Stimulated activated naive CD8-positive, alpha-beta T cell treated with anti-CD3 and anti-CD28 coated beads, Interleukin-15, Interleukin-2, amounts not matched to agents 100 U/mL and 50 U/mL, for 24 hours (primary cell): ENCODE data around the gene OR5AU1.

ENCODE experiments used
- ATAC-seq: fragments of 150-1000 bp; cut with Tn5 transposase; one replicate; pipeline ENCODE4 v1.10.0; 2021
- DNase-seq: peaks from one replicate; pipeline ENCODE4 v3.0.0; 2021

Gene OR5AU1

DNA sequence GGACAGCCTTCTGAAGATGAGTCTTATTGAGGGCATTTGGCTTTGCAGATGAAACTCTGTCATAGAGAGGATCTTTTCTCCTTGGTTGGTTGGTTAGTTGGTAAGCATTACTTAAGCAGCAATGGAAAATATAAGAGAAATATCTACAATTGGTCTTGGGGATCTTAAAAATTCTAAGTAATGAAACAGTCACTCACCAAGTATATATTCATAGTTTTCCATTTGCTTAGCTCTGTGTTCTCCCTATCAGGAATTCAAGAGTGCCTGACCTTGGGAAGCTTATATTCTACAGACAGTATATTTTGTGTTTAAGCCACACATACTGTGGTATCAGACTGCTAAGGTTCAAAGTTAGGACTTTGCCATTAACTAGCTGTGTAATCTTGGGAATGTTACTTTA lies at the start of gene OR5AU1:
Gene OR5AU1, minus strand, starts transcription at position 101 of the 400 bp plus-strand sequence. CDS start 191 bp downstream, outside the sequence.
- ATAC-seq, result no peak
- DNase-seq, result no peak

DNA sequence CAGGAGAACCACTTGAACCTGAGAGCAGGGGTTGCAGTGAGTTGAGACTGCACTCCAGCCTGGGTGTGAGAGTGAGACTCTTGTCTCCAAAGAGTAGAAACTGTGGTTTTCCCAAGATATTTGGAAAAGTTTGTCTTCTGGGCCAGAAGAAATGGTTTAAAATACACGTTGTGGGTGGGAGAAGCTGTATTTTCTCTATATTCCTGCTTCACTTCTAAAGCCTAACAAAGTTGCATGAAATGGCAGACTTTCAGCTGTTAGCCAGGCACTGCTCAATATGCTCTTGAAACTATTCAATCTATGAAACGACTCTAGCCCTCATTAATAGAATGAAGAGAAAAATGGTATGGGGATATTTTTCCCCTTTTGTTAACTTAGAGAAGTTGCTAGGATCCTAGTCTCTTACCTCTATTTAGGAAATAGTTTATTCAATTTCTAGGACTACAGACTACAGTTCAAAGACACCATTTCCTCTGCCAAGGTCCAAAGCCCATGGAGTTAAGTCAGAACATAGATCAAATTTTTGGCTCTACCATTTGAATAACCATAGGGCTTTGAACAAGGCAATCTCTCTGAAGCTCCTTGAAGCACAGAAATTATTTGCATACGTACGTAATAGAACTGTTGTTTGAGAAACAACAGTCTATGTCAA lies 49.3 kb upstream of the OR5AU1 start:
- no peak for ATAC-seq
- DNase-seq, result no peak

DNA sequence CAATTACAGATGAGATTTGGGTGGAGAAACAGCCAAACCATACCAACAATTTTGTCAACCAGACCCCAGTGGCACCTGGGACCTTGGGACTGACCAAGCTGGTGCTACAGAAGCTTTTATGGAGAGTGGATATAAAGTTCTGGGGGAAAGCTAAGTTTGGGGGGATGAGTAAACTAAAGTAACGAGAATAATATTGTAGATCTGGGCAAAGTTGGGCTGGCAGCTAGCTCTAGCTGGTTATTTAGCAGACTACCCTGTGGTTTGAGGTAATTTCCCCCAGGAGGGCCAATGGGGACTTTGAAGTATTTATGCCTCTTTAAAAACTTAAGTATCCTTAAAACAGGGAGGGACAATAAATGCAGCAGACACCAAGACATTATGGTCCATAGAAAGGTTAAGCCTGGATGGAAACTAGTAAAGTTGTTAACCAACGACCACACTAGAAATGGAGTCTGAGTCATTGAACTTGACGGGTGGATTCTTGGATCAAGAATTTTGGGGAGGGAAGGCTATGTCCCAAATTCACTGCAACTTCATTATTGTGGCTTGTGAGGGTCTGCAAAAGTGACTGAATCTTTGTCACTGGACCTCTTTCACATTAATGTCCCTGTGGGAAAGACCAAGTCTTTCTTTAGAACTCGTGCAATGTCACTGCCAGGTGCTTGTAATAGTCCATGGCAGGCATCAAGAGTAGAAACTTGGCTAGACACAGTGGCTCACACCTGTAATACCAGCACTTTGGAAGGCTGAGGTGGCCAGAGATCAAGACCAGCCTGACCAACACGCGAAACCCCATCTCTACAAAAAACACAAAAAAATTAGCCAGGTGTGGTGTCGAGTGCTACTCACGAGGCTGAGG lies 48.5 kb upstream of the OR5AU1 start:
- DNase-seq (no peak), ATAC-seq (no peak)

DNA sequence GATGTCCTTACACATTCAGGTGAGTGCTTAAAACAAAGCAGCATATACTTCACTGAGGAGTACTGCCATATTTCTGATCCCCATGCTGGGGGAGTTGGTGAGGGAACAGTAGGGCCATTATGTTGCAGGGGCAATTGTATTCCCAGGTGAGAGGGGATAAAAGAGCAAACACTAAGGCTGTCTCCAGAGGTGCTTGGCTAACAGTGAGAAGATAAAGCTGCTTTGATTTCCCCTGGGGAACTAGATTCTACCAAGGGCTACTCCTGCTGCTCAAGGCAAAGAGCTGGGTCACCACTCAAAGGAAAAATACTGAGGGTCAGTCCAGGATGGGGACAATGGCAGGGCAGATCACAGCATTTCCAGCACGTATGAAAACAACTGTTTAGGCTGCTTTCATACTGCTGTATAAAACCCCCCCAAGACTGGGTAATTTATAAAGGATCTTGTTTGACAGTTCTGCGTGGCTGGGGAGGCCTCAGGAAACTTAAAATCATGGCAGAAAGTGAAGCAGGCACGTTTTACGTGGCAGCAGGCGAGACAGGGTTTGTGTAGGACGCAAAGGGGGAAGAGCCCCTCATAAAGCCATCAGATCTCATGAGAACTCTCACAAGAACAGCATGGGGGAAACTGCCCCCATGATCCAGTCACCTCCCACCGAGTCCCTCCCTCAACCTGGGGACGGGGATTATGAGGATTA lies 47.8 kb upstream of the OR5AU1 start:
- DNase-seq (no peak), ATAC-seq (peak; percentile 3)

DNA sequence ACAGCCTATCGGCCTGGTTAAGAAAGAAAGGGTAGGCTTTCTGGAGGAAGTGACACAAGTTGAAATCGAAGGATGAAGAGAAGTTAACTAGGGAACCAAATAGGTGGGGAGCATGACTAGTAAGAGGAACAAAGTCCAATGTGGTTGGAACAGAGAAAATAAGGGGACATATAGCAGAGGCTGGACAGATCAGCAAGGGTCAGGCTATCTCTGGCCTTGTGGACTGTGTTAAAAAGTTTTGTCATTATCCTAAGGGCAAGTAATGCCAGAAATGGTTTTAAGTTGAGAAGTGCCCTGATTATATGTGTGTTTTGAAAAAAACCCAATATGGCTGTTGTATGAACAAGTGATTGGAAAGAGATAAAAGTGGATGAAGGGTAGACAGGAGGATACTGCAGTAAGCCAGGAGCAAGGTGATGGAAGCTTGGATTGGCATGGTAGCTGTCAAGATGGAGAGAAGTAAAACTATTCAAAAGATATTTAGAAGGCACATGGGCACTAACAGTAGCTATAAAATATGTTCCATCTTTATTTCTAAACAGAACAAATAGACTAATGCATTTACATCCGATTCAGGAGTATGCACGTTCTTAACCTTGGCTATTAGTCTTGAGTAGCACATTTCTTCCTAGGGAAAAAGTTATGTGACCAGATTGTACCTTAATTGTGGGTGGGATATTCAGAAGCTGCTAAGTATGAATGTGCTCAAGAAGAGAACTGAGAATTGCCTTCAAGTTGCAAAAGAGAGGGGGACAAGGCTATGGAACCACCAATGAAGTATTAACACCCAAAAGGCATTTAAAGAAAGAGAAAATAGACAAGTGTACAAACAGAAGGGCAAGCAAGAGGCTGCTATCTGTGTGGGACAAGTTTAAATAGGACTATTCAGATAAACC lies 46.8 kb upstream of the OR5AU1 start:
- ATAC-seq, result no peak
- DNase-seq, result no peak

DNA sequence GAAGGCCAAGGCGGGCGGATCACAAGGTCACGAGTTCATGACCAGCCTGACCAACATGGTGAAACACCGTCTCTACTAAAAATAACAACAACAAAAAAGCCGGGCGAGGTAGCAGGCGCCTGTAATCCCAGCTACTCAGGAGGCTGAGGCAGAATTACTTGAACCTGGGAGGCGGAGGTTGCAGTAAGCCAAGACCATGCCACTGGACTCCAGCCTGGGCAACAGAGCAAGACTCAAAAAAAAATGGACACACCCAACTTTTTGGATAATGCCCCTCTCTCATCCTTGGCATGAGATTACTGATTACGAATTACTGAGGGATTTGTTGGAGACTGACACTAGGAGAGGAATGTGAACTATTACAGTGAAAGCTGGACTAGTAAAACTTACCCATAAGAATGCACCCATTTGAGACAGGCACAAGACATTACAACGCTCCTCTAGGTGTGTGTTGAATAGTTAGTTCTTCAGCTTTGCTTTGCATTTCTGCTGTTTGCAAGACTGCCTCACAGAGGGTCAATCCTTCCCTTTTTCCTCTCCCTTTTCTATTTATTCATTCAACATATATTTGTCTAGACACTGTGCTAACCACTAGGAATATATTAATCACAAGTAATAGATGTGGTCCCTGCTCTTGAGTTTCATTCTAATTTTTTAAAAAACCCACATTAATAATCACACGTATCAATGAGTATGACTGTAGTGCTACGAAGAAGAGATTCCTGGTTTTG lies 46.0 kb upstream of the OR5AU1 start:
- no peak for DNase-seq

DNA sequence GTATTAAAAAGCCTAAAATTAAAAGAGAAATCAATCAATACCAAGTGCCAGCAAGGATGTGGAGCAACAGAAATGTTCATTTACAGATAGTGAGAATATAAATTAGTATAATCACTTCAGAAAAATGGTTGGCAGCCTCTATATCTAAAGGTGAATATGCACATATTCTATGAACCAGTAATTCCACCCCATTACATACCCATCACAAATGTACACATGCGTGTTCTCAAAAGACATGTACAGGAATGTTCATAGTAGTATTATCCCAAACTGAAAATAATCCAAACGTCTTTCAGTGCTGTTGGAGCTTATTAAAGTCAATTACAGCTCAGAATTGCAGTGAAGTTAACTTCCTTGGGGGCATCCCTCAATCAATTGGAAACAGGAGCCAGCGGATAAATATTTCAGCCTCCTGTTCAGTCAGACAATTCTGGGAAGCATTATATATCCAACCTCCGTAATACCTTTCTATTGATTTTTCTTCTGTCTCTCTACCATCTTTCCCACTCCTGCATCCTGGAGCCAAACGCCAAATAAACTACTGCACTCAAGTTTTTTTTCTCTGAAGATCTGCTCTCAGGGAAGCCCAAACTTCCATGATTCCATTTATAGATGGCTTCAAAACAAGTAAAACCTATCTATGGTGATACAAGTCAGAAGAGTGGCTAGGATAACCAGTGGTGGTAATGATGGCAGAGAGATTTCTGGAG lies 45.0 kb upstream of the OR5AU1 start:
- no peak for ATAC-seq
- DNase-seq, result no peak

More for the DNA sequence above, 46.0 kb upstream of the OR5AU1 start:
- no peak for ATAC-seq

DNA sequence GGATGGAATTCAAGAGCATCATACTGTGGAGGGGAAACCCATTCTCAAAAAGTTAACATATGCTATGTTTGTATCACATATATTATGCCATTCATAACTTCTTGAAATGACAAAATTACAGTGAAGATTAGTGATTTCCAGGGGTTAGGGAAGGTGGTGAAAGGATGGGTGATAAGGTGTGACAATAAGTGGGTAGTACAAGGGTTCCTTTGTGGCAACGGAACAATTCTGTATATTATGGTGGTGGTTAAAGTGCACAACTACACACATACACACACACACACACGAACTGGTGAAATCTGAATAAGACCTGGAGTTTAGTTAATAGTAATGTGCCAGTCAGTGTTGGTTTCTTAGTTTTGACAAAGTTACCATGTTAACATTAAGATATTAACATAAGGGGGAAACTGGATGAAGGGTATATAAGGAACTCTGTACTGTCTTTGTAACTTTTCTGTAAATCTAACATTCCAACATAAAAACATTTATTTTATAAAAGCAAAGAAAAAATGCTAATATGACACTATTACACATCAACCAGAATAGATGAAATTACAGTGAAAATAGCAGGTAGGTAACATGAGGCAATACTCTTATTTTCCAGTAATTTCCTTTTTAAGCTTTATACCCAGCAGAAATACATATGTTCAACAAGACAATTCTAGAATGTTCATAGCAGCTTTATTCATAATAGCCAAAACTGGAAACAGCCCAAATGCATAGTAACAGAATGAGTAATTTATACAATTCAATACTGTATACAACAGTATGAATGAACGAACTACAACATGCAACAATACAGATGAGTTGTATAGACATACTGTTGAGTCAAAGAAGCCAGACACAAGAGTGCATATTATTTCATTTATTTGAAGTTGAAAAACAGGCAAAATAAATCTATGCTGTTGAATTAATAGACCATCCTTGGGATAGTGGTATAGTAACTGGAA lies 44.0 kb upstream of the OR5AU1 start:
- ATAC-seq (no peak), DNase-seq (no peak)

DNA sequence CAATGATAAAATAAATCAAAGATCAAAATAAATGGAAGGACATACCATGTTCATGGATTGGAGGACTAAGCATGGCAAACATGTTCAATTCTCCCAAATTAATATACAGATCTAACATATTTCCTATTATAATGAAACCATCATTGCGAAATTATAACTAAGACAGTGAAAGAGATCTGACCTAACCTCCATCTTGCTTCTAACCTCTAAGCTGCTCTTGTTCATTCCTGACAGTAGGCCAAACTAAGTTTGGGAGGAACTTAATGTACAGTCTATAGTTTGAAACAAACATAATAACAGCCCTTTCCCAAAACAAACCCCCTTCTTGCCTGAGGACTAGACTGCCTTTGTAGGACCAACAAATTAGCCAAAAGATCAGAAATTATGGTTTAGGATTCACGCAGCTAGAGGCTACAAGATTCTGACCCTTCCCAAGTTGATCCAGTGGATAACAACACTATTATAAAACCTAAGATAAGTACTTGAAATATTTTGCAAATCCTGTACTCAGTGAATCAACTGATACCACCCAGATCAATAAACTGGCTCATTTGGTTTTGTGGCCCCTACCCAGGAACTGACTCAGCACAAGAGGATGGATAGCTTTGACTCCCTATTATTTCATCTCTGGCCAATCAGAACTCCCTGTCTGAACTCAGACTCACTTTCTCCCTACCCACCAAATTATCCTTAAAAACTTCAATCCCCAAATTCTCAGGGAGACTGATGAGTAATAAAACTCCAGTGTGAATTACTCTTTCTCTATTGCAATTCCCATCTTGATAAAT lies 41.7 kb upstream of the OR5AU1 start:
- no peak for DNase-seq
- no peak for ATAC-seq

DNA sequence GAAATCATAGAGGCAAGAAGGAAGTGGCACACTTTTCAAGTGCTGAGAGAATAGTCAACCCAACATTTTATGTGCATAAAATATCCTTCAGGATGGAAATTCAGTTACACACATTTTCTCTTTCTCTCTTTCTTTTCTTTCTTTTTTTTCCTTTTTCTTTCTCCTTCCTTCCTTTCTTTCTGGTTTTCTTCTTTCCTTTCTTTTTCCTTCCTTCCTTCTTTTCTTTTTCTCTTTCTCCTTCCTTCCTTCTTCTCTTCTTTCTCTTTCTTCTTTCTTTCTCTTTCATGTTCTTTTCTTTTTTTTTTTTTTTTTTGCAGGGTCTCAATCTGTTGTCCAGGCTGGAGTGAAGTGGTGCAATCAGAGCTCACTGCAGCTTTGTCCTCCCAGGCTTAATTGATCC lies 38.7 kb upstream of the OR5AU1 start:
- no peak for DNase-seq
- ATAC-seq, result no peak

DNA sequence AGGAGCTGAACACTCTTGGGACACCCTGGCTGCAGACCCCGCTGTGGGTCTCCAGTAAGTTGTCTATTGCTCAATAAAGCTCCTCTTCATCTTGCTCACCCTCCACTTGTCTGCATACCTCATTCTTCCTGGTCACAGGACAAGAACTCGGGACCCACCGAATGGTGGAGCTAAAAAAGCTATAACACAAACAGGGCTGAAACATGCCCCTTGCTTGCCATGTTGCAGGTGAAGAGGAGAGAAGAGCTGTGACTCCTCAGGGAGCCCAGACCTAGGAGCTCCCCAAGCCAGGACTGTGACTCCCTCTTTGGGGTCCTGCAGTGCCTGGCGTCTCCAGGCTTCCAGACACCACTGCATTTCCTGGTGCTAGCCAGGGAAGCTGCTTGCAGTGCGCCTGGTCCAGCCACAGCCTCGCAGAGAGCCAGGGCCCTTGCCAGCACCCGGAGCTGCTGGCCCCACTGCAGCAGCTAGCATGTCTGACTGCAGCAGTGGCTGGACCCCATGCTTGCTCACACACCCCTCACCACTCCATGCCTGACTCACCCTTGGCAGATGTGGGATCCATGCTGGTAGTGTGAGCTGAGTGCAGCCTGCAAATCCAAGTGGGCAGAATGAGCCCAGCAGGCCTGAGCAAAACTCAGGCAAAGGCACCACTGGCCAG lies 37.1 kb upstream of the OR5AU1 start:
- DNase-seq (no peak), ATAC-seq (no peak)

DNA sequence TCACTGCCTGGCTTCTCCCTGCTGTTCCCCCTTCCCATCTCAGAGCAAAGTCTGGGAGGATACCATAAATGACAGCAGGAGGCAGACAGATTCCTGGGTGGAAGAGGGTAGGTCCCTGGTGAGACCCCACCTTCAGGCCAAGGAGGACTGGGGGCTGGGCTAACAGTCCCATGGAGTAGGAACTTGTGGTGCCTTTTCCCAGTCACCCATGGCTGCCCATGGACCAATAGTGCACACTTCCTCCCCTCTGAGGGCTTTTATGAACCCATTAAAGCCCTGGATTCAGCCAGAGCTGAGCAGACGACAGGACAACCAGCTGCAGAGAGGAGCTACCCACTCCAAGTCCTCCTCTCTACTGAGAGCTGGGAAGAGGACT lies 36.6 kb upstream of the OR5AU1 start:
- DNase-seq, result no peak
- no peak for ATAC-seq

DNA sequence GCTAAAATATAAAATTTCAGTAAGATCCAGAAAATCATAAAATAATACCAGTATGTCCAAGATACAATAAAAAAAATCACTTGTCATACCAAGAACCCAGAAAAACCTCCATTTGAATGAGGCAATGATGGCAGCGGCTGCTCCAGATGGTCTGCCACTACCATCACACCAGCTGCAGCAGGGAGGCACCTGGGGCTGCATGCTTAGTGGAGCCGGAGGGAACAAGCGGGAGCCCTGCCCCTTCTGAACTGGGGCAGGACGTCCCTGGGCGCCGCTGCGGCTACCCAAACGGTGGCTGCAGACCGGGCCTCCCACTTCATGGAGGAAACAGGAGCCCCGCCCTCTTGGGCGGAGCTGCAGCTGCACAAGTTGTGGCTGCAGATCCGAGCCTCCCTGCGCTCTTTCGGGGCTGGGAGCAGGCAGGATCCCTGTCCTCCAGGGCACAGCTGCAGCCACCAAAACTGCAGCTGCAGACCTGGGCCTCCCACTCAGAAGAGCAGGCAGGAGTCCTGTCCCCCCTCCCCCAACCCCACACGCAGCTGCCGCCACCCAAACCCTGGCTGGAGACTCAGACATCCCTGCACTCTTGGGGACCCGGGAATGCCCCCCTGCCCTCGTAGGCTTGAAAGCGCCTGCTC lies 36.1 kb upstream of the OR5AU1 start:
- peak; percentile 94 for ATAC-seq
- DNase-seq, result peak; percentile 72

DNA sequence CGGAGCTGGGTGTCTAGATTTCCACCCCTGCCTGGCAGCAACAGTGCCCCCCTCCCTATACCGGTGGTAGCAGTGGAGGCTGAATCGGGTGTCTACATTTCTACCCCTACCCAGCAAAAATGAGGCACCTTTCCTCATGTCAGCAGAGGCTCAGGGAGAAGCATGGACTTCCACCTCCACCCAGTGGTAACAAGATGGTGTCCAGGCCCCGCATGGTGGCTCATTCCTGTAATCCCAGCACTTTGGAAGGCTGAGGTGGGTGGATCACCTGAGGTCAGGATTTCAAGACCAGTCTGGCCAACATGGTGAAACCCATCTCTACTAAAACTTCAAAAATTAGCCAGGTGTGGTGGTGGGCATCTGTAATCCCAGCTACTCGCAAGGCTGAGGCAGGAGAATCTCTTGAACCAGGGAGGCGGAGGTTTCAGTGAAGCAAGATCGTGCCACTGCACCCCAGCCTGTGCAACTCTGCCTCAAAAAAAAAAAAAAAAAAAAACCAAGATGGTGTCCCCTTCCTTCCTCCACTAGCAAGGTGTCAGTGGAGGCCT lies 35.5 kb upstream of the OR5AU1 start:
- no peak for DNase-seq
- no peak for ATAC-seq

DNA sequence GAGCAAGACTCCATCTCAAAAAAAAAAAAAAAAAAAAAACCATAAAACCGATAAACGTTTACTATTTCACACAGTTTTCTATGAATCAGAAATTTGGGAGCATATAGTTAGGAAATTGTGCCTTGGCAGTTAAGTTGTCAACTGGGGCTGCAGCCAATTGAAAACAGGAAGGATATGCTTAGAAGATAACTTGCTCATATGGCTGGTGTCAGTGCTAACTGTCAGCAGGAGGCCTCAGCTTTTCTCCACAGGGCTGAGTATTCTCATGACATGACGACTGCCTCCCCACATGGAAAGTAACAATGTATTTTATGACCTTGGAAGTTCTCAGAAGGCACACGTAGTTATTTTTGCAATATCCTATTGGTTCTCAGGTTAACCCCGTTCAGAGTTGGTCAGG lies 29.6 kb upstream of the OR5AU1 start:
- DNase-seq, result no peak
- no peak for ATAC-seq

DNA sequence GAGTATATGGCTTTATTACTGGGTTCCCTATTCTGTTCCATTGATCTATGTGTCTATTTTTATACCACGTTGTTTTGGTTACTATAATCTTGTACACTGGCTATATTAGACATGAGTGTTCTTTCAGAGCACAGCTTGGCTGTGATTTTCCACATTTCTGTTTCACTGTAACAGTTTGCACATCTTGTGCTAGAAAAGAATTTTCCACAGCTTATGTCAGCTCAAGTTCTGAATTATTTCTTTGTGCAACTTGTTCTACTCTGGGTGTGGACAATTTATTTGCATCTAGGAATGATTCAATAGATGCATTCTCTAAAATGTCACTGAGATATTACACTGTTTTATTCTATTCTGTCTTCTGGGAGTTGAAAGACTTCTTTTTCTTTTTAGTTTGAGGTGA lies 28.4 kb upstream of the OR5AU1 start:
- DNase-seq, result no peak
- ATAC-seq, result no peak

DNA sequence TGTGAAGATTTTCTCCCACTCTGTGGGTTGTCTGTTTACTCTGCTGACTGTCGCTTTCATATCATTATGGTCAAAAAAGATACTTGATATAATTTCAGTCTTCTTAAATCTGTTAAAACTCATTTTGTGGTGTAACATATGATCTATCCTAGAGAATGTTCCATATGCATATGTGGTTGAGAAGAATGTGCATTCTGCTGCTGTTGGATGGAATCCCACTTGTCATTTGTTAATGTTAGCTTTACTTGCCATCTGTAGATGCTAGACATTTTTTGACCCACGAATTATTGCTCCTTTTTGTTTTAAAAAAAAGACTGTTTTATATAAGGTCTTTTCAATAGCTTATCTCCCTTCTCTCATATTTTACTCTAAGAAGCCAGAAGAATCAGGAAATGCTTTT lies 26.3 kb upstream of the OR5AU1 start:
- DNase-seq, result no peak
- ATAC-seq, result no peak
